Measurements from ENCODE around the gene CCDC88C.

The CCDC88C gene

DNA sequence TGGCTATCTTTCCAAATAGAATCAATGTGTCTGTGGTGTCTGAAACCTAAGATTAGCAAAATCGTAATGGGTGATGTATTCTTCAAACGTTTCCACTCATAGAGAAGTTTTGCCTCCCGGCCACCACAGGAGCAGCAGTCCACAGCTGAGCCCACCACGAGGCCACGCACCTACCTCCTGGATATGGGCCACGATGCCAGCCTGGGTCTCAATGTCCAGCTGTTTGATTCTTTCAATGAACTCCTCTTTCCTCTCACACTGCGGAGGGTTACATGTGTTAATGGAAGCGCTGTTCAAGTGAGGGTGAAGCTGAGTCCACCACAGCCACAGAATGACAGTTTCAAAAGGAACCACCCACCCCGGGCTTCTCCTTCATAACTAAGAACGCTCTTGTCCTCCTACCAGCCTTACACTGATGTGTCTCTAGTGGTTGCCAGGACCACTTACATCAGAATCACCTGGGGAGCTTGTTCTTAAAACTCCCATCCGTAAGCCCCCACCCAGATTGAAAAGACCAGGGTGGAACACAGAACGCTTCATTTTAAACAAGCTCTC, 75.3 kb downstream of the CCDC88C start:
- no peak for DNase-seq

DNA sequence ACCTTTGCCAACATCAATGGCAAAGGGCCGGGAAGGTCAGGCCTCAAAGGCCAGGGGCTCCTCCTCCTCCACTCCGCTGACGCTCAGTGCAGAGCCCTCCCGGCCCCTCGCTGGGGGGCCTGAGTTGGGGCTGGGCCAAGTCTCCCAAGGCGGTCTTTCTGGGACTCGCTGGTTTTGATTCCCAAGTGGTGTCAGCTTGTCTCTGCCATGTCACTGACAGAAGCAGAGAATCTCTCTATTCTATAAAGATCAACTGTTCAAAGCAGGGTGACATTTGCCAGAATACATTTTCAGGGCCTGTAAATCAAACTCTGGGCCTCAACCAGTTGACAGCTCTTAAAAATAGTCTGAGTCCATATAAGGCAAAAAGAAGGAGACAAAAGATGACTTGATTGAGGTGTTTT, 75.9 kb downstream of the CCDC88C start:
- DNase-seq, result no peak

DNA sequence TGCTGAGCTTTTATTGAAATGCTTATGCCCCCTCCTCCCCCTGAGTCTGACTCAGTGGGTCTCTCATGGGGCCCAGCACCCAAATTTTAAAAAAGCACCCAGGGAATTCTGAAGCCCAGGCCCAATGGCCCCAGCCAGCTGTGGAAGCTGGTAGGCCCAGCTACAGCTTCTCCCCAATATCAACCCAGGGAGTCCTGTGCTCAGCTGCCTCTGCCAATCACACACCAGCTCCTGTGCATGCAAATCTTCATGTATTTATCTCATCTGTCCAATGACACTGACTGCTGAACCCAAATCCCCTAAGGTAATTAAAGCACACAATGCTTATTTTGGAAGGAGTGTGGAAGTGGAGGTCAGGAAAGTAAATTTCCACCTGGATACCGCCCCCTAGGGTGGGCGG, 76.3 kb downstream of the CCDC88C start:
- no peak for DNase-seq

DNA sequence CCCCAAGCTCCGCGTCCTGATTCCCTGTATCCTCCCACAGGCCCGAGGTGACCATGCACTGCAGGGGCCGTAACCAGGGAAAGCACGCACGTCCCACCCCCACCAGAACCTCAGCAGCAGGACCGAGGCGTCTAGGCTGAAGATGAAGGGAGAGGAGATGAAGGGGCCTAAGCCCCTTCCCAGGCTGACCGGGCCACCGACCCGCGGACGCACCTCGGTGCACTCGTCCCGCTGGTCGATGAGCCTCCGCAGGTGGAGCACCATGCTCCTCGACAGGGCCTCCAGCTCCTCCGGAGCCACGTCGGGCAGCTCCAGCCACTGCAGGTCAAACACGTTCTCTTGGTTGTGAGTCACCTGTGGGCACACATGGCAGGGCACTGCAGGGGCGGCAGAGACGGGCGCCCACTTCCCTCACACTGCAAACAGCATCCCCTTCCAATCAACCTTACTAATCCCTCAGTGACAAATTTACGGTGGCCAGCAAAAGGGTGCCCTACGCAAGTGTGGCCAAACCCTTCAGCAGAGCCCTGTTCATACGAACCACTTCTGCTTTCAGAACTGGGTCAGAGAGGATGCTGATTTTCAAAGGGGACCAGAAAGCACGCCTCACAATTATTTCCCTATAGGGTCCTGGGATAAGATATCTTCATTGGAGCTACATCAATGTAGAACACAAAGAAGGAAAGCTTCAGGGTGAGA, 77.8 kb downstream of the CCDC88C start:
- no peak for DNase-seq

DNA sequence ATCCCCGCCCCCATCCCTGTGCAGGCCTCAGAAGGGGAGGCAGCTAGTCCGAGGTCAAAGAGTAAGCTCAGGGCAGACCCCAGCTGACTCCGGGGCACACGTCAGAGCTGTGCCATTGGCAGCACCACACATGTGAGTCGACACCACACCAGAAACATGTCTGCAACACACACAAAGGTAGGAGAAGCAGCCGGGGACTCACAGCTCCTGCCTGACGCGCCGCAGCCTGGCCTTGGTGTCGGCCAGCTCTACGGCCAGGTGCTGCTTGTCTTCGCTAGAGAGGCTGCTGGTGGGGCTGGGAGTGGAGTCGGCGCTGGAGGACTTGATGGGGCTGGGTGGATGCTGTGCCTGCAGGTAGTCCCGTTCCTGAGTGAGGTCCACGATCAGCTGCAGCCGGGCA, 78.5 kb downstream of the CCDC88C start:
- no peak for DNase-seq

DNA sequence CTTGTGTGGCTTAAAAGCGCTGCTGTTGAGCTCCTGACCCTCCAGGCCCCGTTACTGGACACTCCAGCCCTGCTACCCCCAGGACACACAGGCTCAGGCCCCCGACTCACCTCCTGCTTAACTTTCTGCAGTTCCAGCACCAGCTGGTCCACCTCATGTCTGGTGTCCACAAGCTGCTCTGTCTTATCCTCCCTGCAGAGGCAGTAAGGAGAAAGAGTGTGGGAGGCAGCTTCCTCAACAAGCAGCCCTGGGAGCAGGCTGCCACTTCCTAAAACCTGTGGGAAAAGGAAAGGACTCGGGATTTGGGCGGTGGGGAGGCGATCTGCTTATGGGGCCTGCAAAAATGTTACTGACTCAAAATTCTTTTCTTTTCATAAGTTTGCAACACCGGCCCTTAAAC, 79.2 kb downstream of the CCDC88C start:
- no peak for DNase-seq

DNA sequence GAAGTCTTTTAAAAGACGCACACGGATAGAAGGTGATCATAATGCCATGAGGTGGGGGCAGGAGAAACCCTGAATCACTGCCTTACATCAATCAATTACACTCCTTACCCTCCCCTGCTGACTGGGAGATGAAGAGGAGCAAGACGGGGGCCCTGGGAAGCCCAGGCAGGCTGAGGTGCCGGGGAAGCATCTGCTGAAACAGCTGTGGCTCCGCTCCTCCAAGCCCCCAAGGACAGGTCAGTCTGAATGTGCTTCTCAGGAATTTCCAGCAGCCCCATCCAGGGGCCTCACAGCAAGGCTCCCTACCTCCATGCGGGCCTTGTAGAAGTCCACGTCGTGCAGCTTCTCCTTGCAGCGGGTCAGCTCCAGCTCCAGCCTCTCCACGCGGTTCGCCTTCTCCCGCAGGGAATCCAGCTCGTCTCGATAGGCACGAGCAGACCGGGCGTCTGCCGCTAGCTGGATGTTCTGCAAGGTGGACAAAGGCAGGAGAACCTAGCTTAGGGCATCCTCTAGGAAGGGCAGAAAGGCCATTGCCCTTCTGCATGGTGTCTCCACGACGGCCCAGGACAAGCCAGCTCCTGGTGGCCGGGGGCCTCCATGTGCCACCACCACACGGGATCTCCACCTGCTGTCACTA, 79.8 kb downstream of the CCDC88C start:
- no peak for DNase-seq

DNA sequence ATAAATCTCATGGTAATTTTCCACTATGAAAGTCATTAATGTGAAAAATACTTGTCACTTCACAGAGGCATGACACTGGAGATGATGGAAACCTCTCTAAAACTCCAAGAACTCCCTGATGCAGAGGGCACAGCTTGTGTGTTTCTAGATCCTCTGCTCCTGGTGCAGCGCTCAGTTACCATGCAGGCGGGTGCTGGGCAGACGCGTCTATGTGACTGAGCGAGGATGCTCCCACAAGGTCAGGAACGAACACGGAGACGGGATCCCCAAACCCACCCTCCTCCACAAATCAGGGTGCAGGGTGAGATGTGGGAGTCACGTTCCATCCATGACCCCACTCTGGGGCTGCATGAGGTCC, 81.5 kb downstream of the CCDC88C start:
- no peak for DNase-seq

DNA sequence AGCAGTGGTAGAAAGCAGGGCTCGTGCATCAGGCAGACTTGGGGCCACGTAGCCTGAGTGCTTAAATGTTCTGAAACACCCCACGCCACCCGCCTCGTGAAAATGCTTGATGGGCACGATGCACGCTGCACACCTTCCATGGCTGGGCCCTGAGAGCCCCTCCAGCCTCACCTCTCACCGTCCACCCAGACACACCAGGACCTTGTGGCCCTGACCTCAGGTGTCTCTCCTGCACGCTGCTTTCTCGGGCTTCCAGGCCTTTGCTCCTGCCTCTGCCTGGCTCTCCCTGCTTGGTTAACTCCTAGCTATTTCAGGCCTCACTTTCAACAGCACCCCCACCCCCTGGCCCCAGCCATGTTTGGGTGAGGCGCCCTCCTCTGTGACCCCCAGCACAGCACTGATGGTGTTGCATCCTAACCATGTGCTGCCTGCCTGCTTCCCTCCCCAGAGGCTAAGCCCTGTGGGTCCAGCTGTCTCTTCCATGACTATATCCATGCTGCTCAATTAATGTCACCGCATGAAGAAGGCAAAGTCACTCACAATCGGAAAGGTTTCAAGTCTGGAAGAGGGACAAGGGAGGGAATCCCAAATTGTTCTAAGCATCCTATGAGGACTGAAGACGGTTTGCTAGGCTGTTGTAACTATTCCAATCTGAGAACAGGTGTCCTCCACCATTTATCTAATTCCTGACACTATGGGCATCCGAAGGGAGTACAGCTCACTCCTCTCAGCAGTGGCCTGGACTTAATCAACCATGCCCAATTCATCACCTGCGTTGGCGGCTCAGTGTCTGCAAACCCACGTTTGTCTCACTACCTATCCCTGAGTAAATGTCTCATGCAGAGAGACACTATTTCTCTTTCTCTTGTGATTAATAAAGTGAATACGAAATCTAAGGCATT, 82.2 kb downstream of the CCDC88C start:
- DNase-seq, result no peak

DNA sequence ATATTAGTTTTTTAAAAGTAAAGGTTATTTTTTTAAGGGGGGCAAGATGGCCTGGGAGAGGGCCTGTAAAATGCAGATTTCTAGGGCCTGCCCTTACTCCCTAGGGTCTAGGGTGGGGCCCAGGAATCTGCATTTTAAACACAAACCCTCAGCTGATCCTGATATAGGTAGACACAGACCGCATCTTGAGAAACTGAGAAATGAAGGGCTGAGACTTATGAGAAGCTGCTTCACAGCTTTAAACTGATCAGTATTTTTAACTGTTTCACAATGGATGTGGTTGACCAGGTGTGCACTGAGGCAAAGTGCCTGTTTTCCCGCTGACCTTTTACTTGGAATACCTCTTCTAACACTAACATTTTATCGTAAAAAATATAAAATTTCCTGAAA, 84.0 kb downstream of the CCDC88C start:
- no peak for DNase-seq

DNA sequence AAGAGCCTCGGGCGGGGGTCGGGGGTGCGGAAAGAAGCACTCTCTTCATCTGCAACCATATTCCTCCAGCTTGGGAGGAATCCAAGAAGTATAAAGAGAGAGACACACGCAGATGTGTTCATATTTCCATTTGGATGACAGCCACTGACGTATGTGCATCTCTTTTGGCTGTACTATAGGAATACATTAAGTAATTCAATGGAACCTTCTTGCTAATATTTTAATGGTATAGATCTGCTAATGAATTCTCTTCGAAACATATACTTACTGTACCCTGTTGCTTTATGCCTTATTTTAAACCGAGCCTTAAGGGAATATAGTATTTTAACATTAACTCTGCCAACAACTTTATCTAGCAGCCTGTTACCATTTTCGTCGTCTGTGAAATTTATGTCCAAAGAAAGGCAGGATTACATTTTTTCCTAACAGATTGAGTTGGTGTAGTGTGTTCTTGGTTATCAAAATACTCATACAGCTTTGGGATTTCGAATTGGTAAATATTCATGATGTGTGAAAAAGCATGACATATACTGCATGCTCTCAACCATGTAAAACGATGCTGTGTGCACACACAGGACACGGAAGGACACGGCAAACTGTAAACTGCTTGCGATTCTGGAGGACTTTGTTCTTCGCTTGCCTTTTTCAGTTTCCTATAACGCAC, 84.5 kb downstream of the CCDC88C start:
- no peak for DNase-seq

DNA sequence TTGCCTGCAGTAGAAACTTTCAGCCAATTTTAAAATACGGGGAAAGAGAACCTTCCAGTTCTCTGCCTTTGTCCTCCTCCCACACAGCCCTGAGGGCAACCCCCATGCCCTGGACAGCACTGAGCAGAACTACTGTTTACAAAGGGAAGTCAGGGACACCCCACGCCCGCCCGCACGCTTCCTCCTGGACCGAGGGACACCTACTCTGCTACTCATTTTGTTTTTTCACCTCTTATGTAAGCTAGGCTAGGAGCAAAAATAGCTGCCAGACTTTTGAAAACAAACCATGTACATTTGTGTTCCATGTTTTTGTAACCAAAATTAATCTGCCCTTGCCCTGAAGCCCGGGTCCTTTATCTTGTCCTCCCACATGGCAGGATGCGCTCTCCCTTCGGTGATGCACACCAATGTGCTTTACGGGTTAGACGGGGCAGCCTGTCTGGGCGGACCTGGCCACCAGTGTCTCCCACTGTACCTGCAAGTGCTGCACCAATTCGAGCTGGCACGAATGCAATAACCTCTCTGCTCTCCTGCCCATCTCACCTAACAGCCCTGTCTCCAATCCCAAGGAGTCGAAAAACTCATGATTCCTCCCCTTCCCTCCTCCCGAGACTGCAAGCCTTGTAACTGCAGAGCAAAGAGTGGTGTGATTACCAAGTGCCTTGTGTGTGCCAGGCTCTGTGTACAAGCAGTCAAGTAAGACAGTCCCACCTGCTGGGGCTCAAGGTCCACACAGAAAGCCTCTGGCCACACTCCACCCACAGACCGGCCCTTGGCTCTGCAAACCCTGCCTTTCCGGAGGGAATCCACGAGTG, 85.2 kb downstream of the CCDC88C start:
- DNase-seq, result no peak

DNA sequence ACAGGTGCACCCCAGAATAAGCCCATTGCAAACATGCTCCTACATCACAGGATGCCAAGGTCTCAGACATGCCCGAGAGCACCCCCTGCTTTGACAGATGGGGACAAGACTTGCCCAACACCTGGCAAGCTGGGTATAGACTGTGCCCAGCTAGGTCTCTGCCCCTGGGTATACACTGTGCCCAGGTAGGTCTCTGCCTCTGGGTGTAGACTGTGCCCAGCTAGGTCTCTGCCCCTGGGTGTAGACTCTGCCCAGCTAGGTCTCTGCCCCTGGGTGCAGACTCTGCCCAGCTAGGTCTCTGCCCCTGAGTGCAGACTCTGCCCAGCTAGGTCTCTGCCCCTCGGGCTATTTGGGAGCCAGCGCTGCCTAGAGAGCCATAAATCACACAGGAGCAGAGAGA, 85.9 kb downstream of the CCDC88C start:
- no peak for DNase-seq

DNA sequence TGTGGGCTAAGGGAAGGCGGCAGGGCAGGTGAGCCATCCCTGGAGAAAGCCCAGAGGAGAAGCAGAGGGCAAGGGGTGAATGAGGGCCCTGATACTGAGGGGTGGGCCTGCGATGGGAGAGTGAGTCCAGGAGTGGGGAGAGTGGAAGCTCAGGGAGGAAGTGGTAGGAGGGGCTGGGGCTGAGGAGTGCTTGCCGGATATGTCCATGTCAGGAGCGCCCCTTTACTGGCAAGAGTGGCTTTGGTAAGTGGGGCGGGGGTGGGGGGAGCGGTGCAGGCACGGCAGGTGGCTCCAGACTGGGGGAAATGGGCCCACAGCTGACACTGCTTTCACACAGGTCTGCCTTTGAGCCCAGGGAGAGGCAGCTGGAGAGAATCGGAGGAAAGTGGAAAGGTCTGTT, 86.8 kb downstream of the CCDC88C start:
- DNase-seq, result no peak

DNA sequence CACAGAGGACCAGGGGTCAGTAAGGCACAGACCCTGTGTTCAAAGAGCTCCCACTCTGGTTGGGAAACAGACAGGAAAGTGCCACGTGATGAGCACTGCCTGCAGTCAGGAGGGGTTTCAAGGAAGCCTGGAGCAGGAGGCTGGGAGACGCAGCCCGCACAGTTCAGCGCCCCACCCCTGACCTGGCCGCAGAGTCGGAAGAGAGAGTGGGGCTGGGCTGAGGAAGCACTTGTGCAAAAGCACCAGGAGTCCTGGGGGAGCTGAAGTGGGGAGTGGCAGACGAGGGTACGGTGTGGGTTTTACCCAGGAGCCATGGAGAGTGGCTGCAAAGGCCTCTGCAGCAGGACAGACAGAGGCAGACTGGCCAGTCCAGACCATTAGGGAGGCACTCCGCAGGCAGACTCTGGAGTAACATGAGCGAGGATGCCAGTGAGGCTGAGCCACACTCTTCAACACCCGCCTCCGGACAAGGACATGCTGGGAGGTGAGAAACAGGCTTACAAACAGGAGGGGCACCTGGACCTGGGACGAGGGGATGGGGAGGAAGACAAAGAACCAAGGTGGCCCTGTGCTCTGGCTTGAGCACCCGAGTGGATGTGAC, 87.4 kb downstream of the CCDC88C start:
- DNase-seq, result no peak

DNA sequence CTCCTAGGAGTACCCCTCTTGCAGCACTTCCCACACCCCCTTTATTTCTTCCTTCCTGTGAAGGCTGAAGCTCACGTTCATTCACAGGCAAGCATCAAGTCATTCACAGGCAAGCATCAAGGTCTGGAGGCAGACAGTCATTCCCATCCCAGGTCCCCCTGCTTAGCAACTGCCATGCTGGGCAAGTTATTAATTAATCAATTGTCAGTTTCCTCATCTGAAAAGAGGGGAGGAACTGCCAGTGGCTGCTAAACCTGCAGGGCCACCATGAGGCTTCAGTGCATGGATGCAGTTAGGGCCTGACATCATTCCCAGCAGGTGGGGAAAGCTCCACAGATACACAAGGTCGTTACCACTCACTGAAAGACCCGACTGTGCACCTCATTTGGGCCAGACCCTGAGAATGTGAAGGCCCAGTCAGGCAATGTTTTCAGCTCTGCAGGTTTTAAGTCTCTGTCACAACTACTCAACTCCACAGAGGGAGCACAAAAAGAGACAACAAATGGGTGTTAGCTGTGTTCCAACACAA, 88.1 kb downstream of the CCDC88C start:
- no peak for DNase-seq

DNA sequence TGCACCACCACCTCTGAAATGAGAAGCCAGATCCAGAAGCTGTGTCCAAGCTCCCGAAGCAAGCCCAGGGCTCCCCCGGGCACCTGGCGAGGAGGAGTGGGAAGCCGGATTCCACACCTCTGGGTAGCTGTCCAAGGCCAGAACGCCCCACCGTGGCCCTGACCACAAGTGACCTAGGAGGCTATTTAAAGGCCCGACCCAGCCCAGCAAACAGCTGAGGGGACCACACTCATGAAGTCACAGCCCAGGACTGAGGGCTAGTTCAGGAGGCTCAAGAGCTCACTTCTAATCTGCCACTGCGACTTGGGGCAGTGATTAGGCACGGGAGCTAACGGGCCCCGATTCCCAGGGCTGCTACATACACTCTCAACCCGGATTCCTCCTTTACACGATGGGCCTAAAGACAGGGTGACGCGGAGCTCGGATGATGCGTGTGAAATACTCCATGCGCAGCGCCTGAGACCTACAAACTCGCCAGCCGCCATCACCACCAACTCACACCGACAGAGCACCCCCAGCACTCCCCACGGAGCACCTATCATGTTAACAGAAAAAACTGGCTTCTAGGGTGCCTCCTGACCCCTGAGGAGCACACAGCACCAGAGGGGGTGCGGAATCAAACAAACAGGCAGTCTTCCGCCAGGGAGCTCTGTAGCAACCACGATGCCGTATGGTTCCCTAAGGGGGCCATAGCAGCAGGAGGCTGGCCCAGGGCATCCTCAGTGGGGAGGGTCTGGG, 89.1 kb downstream of the CCDC88C start:
- no peak for DNase-seq

DNA sequence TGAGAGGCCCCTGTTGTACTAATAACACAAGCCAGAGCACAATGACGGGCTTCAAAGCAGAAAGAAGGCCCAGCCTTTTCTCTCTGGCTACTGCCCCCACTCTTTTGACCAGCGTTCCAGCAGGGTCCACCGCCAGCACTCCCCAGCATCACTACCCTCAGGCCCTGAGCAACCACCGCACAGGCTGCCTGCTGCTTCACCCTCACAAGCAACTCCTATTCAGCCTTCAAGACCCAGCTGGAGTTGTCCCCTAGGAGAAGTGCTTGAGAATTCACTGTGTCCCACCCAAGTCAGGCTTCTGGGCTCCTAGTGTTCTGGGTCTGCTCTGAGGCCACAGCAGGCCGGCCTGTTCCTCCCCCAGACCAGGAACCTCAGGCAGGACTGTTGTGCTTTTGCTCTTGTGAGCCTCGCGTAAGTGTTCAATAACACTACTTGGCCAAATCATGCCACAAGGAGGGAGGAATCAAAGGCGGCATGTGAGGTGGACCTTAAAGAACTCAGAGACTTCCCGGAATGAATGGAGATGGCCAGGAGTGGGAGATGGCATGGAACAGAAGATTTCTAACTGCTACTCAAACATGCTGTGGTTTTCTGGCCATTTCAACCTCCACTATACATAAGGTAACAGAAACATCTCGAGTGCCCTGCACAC, 89.8 kb downstream of the CCDC88C start:
- DNase-seq, result no peak

DNA sequence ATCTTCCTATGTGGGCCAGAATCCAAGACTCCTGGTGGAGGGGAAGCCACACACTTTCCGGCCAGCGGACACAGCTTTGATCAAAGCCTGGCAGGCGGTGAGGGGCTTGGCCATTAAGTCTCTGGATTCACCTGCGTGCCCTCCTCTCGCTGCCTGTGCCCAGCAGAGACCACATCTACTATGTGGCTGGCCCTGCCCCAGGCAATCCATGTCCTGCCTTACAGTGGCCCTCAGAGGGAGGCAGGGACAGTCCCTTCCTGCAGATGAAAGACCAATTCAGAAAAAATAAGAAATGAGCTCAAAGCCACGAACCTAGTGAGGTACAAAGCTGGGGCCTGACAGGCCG, 90.4 kb downstream of the CCDC88C start:
- DNase-seq, result no peak

DNA sequence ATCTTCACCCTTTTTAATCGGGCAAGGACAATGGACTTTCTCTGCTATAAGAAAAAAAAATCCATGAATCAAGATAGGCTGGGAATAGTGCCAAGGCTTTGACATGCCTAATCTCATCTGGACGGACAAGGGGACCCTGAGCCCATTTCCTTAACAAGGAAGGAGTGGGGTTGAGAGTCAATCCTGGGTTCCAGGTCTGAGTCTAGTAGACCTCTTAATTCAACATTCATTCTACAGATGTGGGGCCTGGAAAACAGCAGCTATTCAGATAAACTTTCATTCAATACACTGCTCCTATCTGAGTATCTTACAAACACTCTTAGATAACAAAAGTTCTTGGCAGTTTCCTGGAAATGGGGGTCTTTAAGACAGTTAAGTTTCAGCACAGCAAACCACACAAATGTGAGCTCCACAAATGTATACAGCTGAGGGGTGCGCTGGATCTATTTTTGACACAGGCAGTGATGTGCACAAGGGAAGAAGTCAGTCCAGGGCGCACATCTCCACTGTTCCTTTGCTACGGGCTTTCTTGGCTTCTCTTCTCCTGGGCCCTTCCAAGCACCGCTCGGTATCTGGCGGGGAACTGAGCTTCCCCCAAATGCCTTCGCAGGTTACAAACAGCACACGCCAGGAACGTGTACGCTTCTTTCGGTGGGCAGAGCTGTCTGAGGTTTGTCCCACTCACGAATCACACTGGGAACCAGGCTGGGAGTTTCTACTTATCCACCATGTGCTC, 90.9 kb downstream of the CCDC88C start:
- DNase-seq, result no peak

Measured in 8988T (cell line).